Globus pallidus (tissue), 1 donor: ENCODE measurements around the gene SLC4A9.

Experiments
- DNase-seq: peaks from one replicate; pipeline ENCODE4 v3.0.0-alpha.2; 2015; ENCODE audit warnings: low spot score

The SLC4A9 gene

DNA sequence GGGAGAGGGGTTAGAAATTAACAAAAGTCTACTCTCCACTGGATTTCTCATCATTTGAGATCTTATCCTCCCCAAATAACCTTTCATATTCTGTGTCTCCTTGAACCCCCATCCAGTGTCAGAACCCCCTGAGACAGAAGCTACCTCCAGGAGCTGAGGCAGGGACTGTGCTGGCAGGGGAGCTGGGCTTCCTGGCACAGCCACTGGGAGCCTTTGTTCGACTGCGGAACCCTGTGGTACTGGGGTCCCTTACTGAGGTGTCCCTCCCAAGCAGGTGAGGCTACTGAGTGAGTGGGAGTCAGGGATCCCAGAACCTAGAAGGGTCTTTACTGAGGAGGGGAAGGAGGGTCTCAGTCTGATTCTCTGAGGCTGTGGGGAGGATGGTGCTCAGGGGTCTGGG is 1.9 kb downstream of the SLC4A9 start:
- no peak for DNase-seq

DNA sequence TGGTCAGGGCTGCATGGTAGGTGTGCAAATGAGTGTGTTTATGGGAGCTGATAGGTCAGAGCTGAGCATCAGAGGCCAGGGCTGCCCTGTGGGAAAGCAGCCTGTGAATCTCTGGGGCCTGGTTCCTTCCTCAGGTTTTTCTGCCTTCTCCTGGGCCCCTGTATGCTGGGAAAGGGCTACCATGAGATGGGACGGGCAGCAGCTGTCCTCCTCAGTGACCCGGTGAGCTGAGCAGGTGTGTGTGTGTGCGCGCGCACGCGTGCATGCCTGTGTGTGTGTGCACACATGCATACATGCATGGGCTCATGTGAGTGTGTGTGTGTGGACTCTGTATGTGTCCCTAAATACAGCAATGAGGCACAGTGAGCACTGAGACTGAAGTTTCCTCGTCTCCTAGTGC is 2.3 kb downstream of the SLC4A9 start:
- DNase-seq = no peak

DNA sequence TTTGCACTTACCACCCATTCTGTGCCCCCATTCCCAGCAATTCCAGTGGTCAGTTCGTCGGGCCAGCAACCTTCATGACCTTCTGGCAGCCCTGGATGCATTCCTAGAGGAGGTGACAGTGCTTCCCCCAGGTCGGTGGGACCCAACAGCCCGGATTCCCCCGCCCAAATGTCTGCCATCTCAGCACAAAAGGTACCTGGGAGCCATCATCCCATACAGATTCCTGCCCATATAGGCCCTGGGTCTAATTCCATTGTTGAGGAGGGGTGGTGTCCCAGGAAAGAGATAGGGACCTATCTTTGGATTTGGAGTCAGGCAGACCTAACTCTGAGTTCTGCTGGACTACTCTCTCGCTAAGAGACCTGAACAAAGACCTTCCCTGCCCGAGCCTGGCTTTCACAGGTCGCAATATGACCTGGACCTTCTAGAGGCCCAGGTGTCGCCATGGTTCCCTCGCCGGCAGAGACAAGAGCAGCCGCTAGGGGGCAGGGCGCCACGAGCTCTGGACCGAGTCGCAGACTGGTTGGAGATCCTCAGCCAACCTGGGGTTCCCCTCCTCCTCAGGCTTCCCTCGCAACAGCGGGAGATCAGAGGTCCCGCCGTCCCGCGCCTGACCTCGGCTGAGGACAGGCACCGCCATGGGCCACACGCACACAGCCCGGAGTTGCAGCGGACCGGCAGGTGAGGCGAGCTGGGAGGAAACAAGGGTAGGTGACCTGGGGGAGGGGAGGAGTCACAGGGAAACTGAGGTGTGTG is 3.1 kb downstream of the SLC4A9 start:
- no peak for DNase-seq

DNA sequence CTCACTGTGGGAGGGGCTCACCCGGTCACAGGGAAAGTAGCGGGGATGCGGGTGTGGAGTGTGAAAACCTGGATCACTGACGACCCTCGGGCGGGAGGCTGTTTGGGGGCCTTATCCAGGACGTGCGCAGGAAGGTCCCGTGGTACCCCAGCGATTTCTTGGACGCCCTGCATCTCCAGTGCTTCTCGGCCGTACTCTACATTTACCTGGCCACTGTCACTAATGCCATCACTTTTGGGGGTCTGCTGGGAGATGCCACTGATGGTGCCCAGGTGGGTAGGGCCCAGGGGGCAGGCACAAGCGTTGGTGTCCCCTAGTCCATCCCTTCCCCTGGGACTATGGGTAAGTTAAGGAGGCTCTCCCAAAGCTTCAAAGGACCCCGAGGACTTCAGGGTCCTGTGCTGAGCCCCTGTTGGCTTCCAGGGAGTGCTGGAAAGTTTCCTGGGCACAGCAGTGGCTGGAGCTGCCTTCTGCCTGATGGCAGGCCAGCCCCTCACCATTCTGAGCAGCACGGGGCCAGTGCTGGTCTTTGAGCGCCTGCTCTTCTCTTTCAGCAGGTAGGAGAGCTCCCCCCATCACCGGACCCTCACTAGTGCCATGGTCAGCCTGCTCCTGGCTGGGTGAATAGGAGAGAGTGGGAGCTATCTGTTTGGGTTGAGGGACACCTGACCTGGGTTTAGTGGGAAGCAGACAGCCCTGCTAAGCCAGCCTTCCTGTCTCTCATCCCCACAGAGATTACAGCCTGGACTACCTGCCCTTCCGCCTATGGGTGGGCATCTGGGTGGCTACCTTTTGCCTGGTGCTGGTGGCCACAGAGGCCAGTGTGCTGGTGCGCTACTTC is 3.9 kb downstream of the SLC4A9 start:
- DNase-seq = no peak

DNA sequence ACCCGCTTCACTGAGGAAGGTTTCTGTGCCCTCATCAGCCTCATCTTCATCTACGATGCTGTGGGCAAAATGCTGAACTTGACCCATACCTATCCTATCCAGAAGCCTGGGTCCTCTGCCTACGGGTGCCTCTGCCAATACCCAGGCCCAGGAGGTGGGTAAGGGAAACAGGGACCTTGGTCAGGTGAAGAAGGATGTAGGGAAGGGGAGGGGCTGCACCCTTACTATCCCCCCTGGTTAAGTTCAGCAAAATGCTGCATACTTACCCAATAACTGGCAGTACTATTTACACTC is 4.4 kb downstream of the SLC4A9 start:
- DNase-seq = no peak

DNA sequence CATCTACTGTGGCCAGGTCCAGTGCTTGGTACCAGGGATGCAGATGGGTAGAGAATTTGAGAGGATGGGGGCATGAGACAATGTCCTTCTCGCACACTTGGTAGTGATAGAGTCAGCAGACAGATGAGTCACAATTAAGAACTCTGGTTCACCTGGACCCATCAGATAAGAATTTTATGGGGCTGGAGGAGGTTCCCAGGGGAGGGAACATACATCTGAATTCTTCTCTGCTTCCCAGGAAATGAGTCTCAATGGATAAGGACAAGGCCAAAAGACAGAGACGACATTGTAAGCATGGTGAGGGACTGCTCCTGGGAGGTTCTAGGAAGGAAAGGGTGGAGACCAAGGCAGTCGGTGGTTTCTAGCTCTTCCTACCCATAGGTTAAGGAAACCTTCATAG is 5.3 kb downstream of the SLC4A9 start:
- DNase-seq = no peak

DNA sequence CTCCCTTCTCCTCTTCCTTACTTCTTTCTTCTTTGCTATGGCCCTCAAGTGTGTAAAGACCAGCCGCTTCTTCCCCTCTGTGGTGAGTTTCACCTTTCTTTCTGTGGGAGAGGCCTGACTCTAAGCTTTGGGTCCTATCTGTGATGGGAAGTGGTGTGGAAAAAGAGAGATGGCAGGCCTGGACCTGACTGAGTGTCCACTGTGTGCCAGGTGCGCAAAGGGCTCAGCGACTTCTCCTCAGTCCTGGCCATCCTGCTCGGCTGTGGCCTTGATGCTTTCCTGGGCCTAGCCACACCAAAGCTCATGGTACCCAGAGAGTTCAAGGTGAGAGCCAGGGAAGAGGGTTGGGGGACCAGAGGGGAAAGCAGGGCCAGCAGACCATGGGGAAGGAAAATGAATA is 5.9 kb downstream of the SLC4A9 start:
- DNase-seq = no peak

DNA sequence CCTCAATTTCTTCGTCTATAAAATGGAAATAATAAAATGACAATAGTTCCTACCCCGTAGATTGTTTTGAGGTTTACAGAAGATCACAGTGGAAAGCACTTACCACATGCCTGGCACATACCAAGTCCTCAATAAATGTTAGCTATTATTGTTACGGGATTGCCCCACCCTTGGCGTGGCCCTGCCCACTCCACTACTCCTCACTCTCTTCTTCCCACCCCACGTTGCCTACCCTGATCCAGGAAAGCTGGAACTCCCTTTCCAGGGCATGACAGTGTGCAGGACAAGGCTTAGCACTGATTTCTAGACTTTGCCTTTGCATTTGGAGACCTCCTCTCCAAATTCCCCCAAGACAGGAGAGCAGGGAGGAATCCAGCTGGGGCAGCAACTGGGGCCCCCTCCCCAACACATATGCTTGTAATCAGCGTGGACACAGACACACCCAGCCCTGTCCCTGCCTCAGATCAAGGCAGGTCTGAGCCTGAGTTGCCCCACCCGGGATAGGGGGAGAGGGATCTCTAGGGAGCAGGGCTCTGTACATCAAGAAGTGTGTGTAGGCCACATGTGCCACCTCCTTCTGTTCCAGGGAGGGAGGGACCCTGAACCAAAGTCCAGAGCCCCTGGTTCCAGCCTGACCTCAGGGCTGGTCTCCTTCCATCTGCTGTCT is 6.7 kb downstream of the SLC4A9 start:
- no peak for DNase-seq

DNA sequence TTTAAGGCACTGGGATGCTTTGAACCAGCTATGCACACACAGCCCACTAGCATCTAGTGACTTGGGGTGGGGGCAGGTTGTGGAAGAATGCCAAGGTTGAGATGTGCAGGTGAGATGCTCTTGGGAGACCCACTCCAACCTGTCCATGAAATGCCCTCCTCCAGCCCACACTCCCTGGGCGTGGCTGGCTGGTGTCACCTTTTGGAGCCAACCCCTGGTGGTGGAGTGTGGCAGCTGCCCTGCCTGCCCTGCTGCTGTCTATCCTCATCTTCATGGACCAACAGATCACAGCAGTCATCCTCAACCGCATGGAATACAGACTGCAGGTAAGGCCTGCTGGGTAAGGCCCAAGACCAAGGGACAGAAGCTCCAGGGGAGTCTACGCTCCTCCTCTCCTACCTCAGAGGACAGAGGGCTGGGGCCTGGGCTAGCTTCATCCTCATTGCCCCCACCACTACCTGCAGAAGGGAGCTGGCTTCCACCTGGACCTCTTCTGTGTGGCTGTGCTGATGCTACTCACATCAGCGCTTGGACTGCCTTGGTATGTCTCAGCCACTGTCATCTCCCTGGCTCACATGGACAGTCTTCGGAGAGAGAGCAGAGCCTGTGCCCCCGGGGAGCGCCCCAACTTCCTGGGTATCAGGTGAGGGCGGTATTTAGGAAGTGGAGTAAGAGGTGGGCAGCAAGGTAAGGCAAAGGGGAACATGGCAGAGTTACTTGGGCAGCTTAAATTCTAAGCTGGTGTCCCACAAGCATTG is 7.4 kb downstream of the SLC4A9 start:
- DNase-seq = no peak

DNA sequence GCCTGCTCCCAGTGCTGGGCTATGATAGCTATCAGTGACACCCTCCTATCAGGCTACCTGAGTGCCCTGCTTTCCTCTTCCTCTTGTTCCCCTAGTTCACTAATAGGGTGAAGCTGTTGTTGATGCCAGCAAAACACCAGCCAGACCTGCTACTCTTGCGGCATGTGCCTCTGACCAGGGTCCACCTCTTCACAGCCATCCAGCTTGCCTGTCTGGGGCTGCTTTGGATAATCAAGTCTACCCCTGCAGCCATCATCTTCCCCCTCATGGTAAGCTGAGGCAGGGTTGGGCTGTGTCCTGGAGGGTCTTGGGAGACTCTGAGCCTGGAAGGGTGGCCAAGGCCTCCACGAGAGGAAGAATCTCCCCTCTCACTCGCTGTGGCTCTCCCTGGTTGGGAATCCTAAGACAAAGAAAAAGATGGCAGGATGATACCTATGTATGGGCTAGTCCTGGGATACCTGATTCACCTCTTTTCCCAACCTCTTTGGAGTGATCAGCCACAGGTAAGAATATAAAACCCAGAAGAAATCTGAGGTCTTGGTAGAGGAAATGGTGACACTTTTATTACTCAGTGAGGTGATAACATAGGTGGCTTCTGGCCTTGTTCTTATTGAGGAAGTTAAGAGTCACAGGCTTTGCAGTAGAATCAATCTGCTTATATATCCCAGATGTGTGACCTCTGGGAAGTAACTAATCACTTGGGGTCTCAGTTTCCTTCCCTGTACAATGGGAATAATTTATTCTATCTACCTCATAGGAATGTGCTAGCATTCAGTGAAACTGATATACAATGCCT is 11.6 kb downstream of the SLC4A9 start:
- no peak for DNase-seq

DNA sequence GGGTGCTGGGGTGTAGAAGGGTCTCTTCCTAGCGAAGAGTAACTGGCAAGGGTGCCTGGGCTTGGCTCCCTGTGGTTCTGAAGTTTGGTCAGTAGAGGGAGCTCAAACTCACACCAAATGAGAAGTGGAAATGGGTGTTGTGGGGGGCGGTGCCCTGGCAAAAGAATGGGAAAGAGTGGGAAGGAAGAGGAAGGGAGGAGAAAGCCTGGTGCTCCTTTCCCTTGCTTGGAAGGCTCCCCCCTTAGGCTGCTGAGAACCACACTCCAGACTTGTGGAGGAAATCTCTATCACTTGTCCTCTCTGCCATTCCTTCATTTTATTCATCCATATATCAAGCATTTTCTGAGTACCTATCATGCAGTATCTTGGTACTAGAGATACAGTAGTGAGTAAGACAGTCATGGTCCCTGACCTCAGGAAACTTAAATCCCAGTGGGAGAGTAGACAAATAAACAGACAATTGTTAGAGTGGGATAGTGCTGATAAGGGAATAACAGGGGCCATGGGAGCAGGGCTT is 13.0 kb downstream of the SLC4A9 start:
- peak; percentile 54 for DNase-seq

DNA sequence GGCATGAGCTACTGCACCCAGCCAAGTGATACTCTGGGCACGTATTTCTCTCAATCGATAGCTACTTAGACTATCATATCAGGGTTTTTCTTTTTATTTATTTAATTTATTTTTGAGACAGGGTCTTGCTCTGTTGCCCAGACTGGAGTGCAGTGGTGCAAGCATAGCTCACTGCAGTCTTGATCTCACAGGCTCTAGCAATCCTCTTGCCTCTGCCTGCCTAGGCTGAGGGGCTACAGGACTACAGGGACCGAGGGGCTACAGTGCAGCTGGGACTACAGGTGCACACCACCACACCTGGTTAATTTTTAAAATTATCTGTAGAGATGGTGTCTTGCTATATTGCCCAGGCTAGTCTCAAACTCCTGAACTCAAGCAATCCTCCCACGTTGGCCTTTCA is 21.4 kb downstream of the SLC4A9 start:
- DNase-seq = no peak

DNA sequence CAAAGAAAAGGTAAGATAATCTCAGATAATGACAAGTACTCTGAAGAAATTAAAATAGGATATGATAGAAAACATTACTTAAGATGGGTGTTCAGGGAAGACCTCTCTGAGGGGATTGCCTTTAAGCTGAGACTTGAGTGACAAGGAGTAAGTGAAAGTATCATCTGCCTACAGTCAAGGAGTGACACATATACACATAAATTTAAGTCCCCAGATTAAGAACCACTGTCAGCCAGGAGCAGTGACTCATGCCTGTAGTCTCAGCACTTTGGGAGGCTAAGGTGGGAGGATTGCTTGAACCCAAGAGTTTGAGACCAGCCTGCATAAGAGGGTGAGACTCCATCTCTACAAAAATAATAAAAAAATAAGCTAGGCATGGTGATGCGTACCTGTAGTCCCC is 22.0 kb downstream of the SLC4A9 start:
- no peak for DNase-seq

DNA sequence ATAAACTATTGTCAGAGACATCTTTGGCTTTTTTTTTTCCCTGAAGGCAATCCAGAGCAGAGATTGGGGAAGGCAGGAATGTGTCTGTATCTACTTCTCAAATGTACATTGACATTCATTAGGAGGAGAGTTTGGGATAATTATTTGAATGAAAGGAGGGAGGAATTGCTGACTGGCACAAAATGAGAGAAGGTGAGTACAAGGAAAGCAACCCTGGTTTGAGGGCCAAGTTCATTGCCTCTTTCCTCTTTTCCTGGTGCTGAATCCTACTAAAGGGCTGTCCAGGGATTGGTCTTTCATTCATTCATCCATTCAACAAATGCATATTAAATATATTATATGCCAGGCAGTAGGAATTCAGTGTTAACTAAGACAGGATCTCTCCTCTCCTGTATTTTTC is 22.9 kb downstream of the SLC4A9 start:
- DNase-seq = no peak

DNA sequence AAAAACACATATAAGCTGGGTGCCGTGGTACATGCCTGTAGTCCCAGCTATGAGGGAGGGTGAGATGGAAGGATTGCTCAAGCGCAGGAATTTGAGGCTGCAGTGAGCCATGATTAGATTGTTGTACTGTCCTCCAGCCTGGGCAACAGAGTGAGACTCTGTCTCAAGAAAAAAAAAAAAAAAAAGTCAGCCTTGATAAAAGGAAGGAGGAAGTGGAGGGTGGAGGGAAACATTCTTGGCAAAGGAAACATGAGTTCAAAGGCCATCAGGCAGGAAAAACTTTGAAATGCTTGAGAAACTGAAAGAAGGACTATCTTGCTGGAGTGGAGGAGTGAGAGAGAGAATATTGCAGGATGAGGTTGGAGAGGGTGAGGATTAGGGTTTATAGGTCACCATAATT is 23.3 kb downstream of the SLC4A9 start:
- DNase-seq = no peak

DNA sequence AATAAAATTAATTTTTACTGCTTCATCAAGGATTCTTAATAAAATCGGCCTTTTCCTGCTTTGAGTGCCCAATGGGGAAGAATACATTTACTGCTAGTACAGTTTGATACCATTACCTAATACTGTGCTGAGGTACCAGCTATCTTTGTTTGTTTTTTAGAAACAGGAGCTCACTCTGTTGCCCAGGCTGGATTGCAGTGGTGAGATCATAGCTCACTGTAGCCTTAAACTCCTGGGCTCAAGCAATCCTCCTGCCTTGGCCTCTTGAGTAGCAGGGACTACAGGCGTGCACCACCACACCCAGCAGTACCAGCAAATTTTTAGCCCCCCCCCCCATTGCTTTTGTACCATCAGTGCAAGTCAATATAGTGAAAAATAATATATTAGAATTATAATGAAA is 28.1 kb downstream of the SLC4A9 start:
- no peak for DNase-seq

DNA sequence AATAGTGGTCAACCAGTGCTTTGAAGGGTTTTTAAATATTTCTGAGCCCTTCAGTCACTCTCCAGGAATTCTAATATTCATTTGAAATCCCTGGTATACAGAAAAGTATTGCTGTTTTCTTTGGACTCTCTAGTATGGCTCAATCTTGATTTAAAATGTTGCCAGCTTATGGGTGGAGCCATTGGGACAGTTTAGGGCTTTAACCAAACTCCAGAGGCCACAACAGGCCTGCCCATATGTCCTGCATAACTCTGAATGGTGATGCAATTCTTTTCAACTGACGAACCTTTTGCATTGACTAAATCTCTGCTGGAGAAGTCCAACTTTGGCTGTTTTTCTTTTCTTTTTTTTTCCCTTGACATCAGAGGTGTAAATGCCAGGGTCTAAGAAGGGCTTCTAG is 31.3 kb downstream of the SLC4A9 start:
- no peak for DNase-seq

DNA sequence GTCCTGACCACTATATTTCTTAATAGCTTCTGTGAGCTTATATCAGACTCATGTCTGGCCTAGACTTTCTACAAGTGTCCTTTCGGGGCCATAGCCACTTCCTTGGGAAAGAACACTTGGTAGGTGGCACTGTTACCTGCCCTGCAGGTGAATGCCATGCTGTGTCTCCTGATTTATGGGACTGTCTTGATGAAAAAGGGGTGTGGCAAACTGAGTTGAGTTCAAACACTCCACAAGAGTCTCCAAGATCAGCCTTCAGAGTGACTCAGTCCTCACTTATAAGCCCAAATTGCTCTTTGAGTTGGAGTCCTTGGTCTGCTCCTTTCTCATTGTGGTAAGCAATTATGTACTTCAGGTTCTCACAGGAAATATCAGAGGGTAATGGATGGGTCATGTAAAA is 31.7 kb downstream of the SLC4A9 start:
- no peak for DNase-seq

DNA sequence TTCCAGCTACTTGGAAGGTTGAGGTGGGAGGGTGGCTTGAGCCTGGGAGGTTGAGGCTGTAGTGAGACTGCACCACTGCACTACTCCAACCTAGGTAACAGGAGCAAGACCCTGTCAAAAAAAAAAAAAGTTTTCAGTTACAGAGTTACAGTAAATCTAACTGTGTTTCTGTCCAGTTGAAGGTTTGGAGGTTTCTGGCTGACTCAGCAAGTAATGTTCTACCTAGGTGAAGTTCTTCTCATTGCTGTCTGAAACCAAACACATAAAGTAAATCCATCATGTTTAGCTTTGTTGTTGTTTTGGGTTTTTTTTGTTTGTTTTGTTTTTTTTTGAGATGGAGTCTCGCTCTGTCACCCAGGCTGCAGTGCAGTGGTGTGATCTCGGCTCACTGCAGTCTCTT is 33.7 kb downstream of the SLC4A9 start:
- DNase-seq = no peak

DNA sequence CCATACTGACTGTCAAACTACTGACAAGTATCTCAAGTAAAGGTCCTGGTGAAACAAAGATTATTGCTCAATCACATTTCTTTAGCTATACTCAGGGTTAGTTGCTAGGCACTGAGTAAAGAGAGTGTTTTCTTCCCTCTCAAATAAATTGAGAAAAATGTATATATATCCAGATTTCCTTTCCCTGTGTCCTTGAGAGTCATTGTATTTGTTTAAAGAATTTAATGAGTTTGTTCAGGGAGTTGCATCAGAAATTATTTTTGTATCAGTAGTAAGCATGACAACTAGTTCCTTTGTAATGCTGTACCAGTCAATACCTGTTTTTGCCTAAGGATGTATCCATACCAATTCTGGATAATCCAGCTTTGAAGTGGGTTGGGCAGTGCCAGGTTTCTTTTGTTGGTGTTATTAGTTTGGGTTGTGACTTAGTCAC is 38.4 kb downstream of the SLC4A9 start:
- DNase-seq = no peak

DNA sequence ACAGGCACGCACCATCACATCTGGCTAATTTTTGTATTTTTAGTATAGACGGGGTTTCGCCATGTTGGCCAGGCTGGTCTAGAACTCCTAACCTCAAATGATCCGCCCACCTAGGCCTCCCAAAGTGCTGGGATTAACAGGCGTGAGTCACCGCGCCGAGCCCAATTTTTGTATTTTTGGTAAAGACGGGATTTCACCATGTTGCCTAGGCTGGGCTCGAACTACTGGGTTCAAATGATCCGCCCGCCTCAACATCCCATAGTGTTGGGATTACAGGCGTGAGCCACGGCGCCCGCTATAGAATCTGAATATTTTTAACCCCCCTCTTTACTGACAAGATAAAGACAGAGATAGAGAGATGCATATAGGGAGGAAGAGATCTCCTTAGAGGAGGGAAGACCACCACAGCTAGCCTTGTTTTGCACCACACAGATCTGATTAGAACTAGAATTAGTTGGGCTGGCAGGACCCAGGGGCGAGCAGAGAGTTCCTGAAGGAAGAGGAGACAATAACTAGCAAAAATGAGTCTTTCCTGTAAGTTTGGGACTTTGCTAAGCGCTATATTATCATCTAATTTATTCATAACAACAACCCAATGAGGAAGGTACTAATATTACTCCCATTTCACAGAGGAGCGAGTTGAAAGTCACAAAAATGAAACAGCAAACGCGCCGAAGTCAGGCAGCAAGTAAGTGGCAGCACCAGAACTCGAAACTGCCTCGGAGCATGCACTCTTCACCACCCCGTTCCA is 40.2 kb downstream of the SLC4A9 start:
- no peak for DNase-seq
